ENCODE measurements around the gene CACNA1D. TPM values are rescaled to one million over a fixed set of nuclear protein-coding genes. Genes with fewer than 3 reads are reported as not detected.

The CACNA1D gene
- total and polyA plus RNA-seq, 9 of the 15 experiments (the other 6 are each of a cell fraction or from before 2014, with no cell fraction given), result 0.29 TPM; not detected in 8

DNA sequence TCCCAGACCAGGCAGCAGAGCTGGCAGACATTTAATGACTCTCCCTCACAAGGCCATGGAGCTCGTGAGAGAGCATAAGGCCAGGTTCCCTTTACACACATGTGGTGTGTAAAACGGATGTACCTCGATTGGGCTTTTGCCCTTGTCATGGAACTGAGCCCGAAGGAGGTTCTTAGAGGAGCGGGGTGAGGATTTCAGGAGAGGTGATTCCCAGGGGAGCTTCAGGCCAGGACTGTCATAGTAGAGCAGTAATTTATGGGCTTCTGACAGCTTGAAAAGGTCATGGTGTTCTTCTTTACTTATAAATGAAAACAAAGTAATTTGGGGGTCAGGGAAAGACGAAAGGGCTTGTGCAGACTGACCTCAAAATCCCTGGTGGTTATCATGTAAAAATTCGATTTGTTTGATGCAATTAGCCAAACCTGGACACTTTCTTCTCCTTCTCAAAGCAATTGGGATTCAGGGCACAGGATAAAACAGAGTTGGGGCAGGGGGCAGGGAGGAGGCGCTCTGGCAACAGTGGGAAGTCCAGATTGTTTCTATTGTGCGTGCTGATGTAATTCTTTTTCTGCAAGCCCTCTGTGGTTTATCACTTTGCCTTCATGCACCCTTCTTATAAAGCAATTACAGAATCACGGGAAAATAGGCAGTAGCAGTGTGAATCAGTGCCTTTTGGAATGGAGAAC lies 51.0 kb downstream of the CACNA1D start:
- no peak for TF ChIP-seq PATZ1 (CRISPR knock-in tag; IDR thresholded peaks at IDR 0.05; ENCODE audit: borderline replicate concordance)
- TF ChIP-seq, protein P1, sequence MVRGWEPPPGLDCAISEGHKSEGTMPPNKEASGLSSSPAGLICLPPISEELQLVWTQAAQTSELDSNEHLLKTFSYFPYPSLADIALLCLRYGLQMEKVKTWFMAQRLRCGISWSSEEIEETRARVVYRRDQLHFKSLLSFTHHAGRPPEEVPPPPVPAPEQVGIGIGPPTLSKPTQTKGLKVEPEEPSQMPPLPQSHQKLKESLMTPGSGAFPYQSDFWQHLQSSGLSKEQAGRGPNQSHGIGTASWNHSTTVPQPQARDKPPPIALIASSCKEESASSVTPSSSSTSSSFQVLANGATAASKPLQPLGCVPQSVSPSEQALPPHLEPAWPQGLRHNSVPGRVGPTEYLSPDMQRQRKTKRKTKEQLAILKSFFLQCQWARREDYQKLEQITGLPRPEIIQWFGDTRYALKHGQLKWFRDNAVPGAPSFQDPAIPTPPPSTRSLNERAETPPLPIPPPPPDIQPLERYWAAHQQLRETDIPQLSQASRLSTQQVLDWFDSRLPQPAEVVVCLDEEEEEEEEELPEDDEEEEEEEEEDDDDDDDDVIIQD (CRISPR knock-in tag; IDR thresholded peaks at IDR 0.05), result no peak
- Histone ChIP-seq H3K27ac (ENCODE audit: extremely low read depth, low read depth, low read length) (no peak overlapping the region), H2AFZ (ENCODE audit: low read depth, low read length) (no peak overlapping the region), H3K36me3 (ENCODE audit: control insufficient read depth, insufficient read depth, low read length) (no peaks in the 10 kb centered on the region), H3K4me1 (replicated peaks in 1 of 2; ENCODE audit: control insufficient read depth in 2 of 2, insufficient read depth in 2 of 2, low read length in 2 of 2) (no peaks in the 10 kb centered on the region), H3K79me2 (ENCODE audit: control insufficient read depth, insufficient read depth, low read length) (no peaks in the 10 kb centered on the region), H3K9me3 (replicated peaks; ENCODE audit: control insufficient read depth, insufficient read depth, low read depth, low read length) (no peaks in the 10 kb centered on the region), H3K4me3 (no peak overlapping the region), H3K9ac (ENCODE audit: insufficient read depth in 1 of 2, low read depth in 2 of 2, low read length in 2 of 2) (no peak overlapping the region), H4K20me1 (replicated peaks; ENCODE audit: control insufficient read depth, insufficient read depth, low read length) (no peaks in the 10 kb centered on the region), H3K4me2 (ENCODE audit: insufficient read depth, low read length) (no peak overlapping the region), H3K9me1 (ENCODE audit: control insufficient read depth, insufficient read depth, low read length) (no peaks in the 10 kb centered on the region), H3K27me3 (ENCODE audit: control insufficient read depth in 2 of 2, insufficient read depth in 2 of 2, low read length in 2 of 2) (peaks cover 3 to 19% of the 10 kb centered on the region in 2 experiments; a peak in 4 of 5 replicates)
- POLR2A ChIA-PET, result interaction anchor here (0.7 kb wide), 1 partner anchor 10 kb away, joined by 3 read pairs; no protein-coding TSS in a partner anchor
- DNase-seq (ENCODE audit: extremely low read depth in 1 of 4, low spot score in 3 of 4), result no peak
- BruUV-seq (replicated peaks), result no TSS peak
- in situ Hi-C loops (cut with MboI) (no loop called here), intact Hi-C loops (cut with micrococcal nuclease) (no loop called here)
- WGBS (ENCODE audit: insufficient coverage, low coverage, missing lambda C conversion rate), result 0% methylated on average over 10 of the region's 10 CpGs
- ATAC-seq, result no peak
- CTCF ChIA-PET (ENCODE audit: low intra/inter-chr PET ratio), result no interaction called here
- FAIRE-seq, result no peak

All from K562 (cell line).